GM23338 (cell line): ENCODE measurements around the gene CCDC80. TPM values are rescaled to one million over a fixed set of nuclear protein-coding genes. Genes with fewer than 3 reads are reported as not detected.

Source experiments
- ATAC-seq: fragments of 200-7000 bp; cut with Tn5 transposase; 3 replicates; pipeline ENCODE4 v1.9.1; 2020
- DNase-seq: peaks from one replicate; pipeline ENCODE4 v3.0.0-alpha.2; 2015; ENCODE audit warnings: low spot score
- H2AFZ ChIP-seq: fragments of 200-600 bp; sonication (generic); 2 replicates; pipeline ENCODE4 v1.8.0; 2016; ENCODE audit warnings: antibody characterized with exemption, mild to moderate bottlenecking, moderate library complexity
- H3F3A ChIP-seq: fragments of 200-600 bp; sonication (generic); replicated peaks from 2 replicates; pipeline ENCODE4 v1.8.0; 2017; ENCODE audit warnings: antibody characterized with exemption, mixed run types, low read depth
- H3K27ac ChIP-seq: fragments of 200-600 bp; sonication (generic); 2 replicates; pipeline ENCODE4 v1.6.1; 2016; ENCODE audit warnings: low read depth
- H3K27me3 ChIP-seq: fragments of 200-600 bp; sonication (generic); 2 replicates; pipeline ENCODE4 v1.8.0; 2016; ENCODE audit warnings: mild to moderate bottlenecking, mixed run types, moderate library complexity; ENCODE audit not compliant: insufficient read depth
- H3K36me3 ChIP-seq: fragments of 200-600 bp; sonication (generic); 2 replicates; pipeline ENCODE4 v1.8.0; 2016; ENCODE audit warnings: mild to moderate bottlenecking; ENCODE audit not compliant: insufficient read depth
- H3K4me1 ChIP-seq: fragments of 200-600 bp; sonication (generic); 2 replicates; pipeline ENCODE4 v1.8.0; 2016; ENCODE audit warnings: mild to moderate bottlenecking, moderate library complexity; ENCODE audit not compliant: insufficient read depth
- H3K4me2 ChIP-seq: fragments of 200-600 bp; sonication (generic); 2 replicates; pipeline ENCODE4 v1.7.1; 2017; ENCODE audit warnings: mixed run types
- H3K4me3 ChIP-seq: fragments of 200-600 bp; sonication (generic); 2 replicates; pipeline ENCODE4 v1.6.1; 2016; ENCODE audit warnings: mixed run types
- H3K79me2 ChIP-seq: fragments of 200-600 bp; sonication (generic); replicated peaks from 2 replicates; pipeline ENCODE4 v1.8.0; 2017; ENCODE audit warnings: mild to moderate bottlenecking; ENCODE audit not compliant: insufficient read depth
- H3K9me2 ChIP-seq: fragments of 200-600 bp; sonication (generic); 2 replicates; pipeline ENCODE4 v1.8.0; 2017; ENCODE audit not compliant: insufficient read depth
- H4K20me1 ChIP-seq: fragments of 200-600 bp; sonication (generic); replicated peaks from 2 replicates; pipeline ENCODE4 v1.8.0; 2017; ENCODE audit warnings: mild to moderate bottlenecking; ENCODE audit not compliant: insufficient read depth
- H3K27ac Mint-ChIP-seq: 2 replicates; pipeline ENCODE4 v1.8.0; 2020; ENCODE audit warnings: inconsistent platforms, mild to moderate bottlenecking, moderate library complexity, mixed read lengths
- H3K27me3 Mint-ChIP-seq: 3 replicates; pipeline ENCODE4 v1.8.0; 2022; ENCODE audit warnings: low read depth, mild to moderate bottlenecking, moderate library complexity, mixed read lengths, inconsistent platforms; ENCODE audit not compliant: insufficient read depth, poor library complexity
- H3K36me3 Mint-ChIP-seq: 3 replicates; pipeline ENCODE4 v1.8.0; 2021; ENCODE audit warnings: low read depth, mild to moderate bottlenecking, inconsistent platforms, moderate library complexity, mixed read lengths
- H3K4me1 Mint-ChIP-seq: 3 replicates; pipeline ENCODE4 v1.8.0; 2020; ENCODE audit warnings: mild to moderate bottlenecking, inconsistent platforms, mixed read lengths
- H3K4me3 Mint-ChIP-seq: 3 replicates; pipeline ENCODE4 v1.8.0; 2021; ENCODE audit warnings: moderate library complexity, mild to moderate bottlenecking, inconsistent platforms, mixed read lengths
- H3K9me3 Mint-ChIP-seq: 3 replicates; pipeline ENCODE4 v1.8.0; 2020; ENCODE audit warnings: moderate library complexity, mild to moderate bottlenecking, inconsistent platforms, mixed read lengths
- CREB1 ChIP-seq: fragments of 250-450 bp; sonication (Bioruptor Pico); IDR thresholded peaks from 2 replicates; pipeline ENCODE4 v1.5.0; 2020; ENCODE audit warnings: low read depth, mild to moderate bottlenecking, moderate library complexity
- EZH2phosphoT487 ChIP-seq: fragments of 200-600 bp; sonication (generic); IDR thresholded peaks from one replicate; pipeline ENCODE4 v1.8.1; 2018; ENCODE audit warnings: antibody characterized with exemption; ENCODE audit not compliant: unreplicated experiment
- JUNB ChIP-seq: IDR thresholded peaks from one replicate; pipeline ENCODE4 v1.6.1; 2016; ENCODE audit warnings: antibody characterized with exemption; ENCODE audit not compliant: unreplicated experiment
- POLR2AphosphoS5 ChIP-seq: IDR thresholded peaks from 2 replicates; pipeline ENCODE4 v1.6.1; 2016; ENCODE audit warnings: antibody characterized with exemption, low read depth
- REST ChIP-seq: IDR thresholded peaks from one replicate; pipeline ENCODE4 v1.6.1; 2018; ENCODE audit warnings: antibody characterized with exemption; ENCODE audit not compliant: unreplicated experiment
- STAT1 ChIP-seq: IDR thresholded peaks from one replicate; pipeline ENCODE4 v1.6.1; 2016; ENCODE audit warnings: antibody characterized with exemption; ENCODE audit not compliant: unreplicated experiment
- ZNF462 ChIP-seq: fragments of 250-450 bp; sonication (Bioruptor Pico); IDR thresholded peaks from 2 replicates; pipeline ENCODE4 v1.5.0; 2020; ENCODE audit warnings: mild to moderate bottlenecking, moderate library complexity
- polyA plus RNA-seq: library from polyadenylated mRNA; unstranded; fragments of >200 nt; fragmentation: Nextera tagmentation; extraction: Ambion mirVana; gene quantifications from 2 replicates; pipeline ENCODE4 v1.2.1, GENCODE V29; 2016
- total RNA-seq: library from RNA; depleted of rRNA; stranded (reverse); fragments of >200 nt; shearing (Covaris generic); gene quantifications from 2 replicates; pipeline ENCODE4 v1.2.3, GENCODE V29; 2014

The CCDC80 gene
- total and polyA plus RNA-seq, 2 experiments from 2014 or later, result 5.4 to 6.7 TPM

DNA sequence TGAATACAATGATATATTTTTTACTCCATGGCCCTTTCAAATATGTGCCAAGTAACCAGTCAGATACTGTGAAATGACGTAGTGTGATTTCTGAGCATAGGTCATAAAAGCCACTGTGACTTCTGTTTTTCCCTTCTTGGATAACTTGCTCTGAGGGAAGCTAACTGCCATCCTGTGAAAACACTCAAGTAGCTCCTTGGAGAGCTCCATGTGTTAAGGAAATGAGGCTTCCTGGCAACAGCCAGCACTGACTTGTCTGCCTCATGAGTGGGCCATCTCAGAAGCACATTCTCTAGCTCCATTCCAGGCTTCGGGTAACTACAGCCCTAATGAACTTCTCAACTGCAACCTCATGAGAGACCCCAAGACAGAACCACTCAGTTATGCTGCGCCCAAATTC lies 9.5 kb upstream of the CCDC80 start (continued):
- no peak for TF ChIP-seq ZNF462 (CRISPR knock-in tag)
- TF ChIP-seq REST, result no peak
- TF ChIP-seq POLR2AphosphoS5, result no peak

GRCh38 chr3:112649478-112649735 lies 8.5 kb upstream of the CCDC80 start:
- Histone ChIP-seq H3K4me2 (no peak overlapping the region), H3K79me2 (no peaks in the 10 kb centered on the region), H3K4me3 (no peak overlapping the region), H3K9me2 (peaks cover 3% of the 10 kb centered on the region; the same call in 1 of the 2 replicates), H4K20me1 (no peaks in the 10 kb centered on the region), H3K4me1 (peaks cover 20% of the 10 kb centered on the region), H3F3A (no peaks in the 10 kb centered on the region), H3K36me3 (no peaks in the 10 kb centered on the region), H3K27ac (no peak overlapping the region), H2AFZ (no peak overlapping the region), H3K27me3 (no peaks in the 10 kb centered on the region)
- H3K9me3 Mint-ChIP-seq, result no peaks in the 10 kb centered on the region
- no peak for DNase-seq
- no peaks in the 10 kb centered on the region for H3K36me3 Mint-ChIP-seq
- H3K4me3 Mint-ChIP-seq, result no peak overlapping the region
- H3K27me3 Mint-ChIP-seq, result peaks cover 1% of the 10 kb centered on the region
- no peak overlapping the region for H3K27ac Mint-ChIP-seq
- H3K4me1 Mint-ChIP-seq, result peaks cover 23% of the 10 kb centered on the region
- no peak for ATAC-seq
- no peak for TF ChIP-seq ZNF462 (CRISPR knock-in tag)
- no peak for TF ChIP-seq JUNB
- TF ChIP-seq POLR2AphosphoS5, result no peak
- no peak for TF ChIP-seq EZH2phosphoT487
- TF ChIP-seq STAT1, result no peak
- TF ChIP-seq CREB1 (CRISPR knock-in tag), result no peak
